ENCODE results near the gene FTO.

- TF ChIP-seq CTCF (IDR thresholded peaks at IDR 0.05) = no peak
- TF ChIP-seq EZH2 (IDR thresholded peaks at IDR 0.05) = no peak
Observed at GRCh38 chr16:54006693-54007092, 302.7 kb downstream of the FTO start.
